Liver (tissue), 9 donors: ENCODE results near the gene ARMC12. TPM values are rescaled to one million over a fixed set of nuclear protein-coding genes. Genes with fewer than 3 reads are reported as not detected.

Experiments used
- DNase-seq: peaks from one replicate; pipeline ENCODE4 v3.0.0-alpha.2; 2017; ENCODE audit warnings: low spot score
- H3K27ac ChIP-seq, 2 donors: one replicate each; pipeline ENCODE4 v1.7.0; 2013; ENCODE audit warnings: inconsistent platforms in 2 of 2, low read length in 2 of 2, control low read depth in 1 of 2, low read depth in 1 of 2, mild to moderate bottlenecking in 1 of 2
- H3K27me3 ChIP-seq, 4 donors: one replicate each; pipeline versions ENCODE4 v1.6.1 to v1.7.0; 2013; ENCODE audit warnings: low read length in 3 of 4, inconsistent platforms in 1 of 4, mild to moderate bottlenecking in 1 of 4, moderate library complexity in 1 of 4; ENCODE audit not compliant: control insufficient read depth in 4 of 4, insufficient read depth in 4 of 4
- H3K36me3 ChIP-seq, 4 donors: one replicate each; pipeline versions ENCODE4 v1.6.1 to v1.7.0; 2013; ENCODE audit warnings: low read length in 3 of 4, mild to moderate bottlenecking in 3 of 4, low read depth in 1 of 4, moderate library complexity in 1 of 4; ENCODE audit not compliant: control insufficient read depth in 4 of 4, insufficient read depth in 3 of 4
- H3K4me1 ChIP-seq, 4 donors: one replicate each; pipeline versions ENCODE4 v1.6.1 to v1.7.0; 2013; ENCODE audit warnings: low read length in 3 of 4, mild to moderate bottlenecking in 3 of 4, moderate library complexity in 1 of 4; ENCODE audit not compliant: control insufficient read depth in 4 of 4, insufficient read depth in 4 of 4
- H3K4me3 ChIP-seq, 3 donors: one replicate each; pipeline versions ENCODE4 v1.6.1 to v1.7.0; 2013; ENCODE audit warnings: low read length in 3 of 3, control low read depth in 1 of 3, low read depth in 1 of 3, mild to moderate bottlenecking in 1 of 3
- H3K9ac ChIP-seq, 2 donors: one replicate each; pipeline ENCODE4 v1.7.0; 2013; ENCODE audit warnings: low read length in 2 of 2, mild to moderate bottlenecking in 2 of 2, moderate library complexity in 2 of 2, control low read depth in 1 of 2, low read depth in 1 of 2
- H3K9me3 ChIP-seq, 4 donors: one replicate each; pipeline versions ENCODE4 v1.6.1 to v1.7.0; 2013; ENCODE audit warnings: low read length in 3 of 4; ENCODE audit not compliant: control insufficient read depth in 4 of 4
- EGR1 ChIP-seq, 2 donors: IDR thresholded peaks; 2 replicates each; pipeline ENCODE4 v1.6.1; 2016 to 2018; ENCODE audit warnings: antibody characterized with exemption in 2 of 2, low read depth in 2 of 2
- FOXA1 ChIP-seq: IDR thresholded peaks from 2 replicates; pipeline ENCODE4 v1.6.1; 2016; ENCODE audit warnings: antibody characterized with exemption
- FOXA2 ChIP-seq: IDR thresholded peaks from 2 replicates; pipeline ENCODE4 v1.6.1; 2016; ENCODE audit warnings: antibody characterized with exemption
- GABPA ChIP-seq, 2 donors: IDR thresholded peaks in 1 of 2; conservative IDR thresholded peaks in 1 of 2; 2 replicates each; pipeline ENCODE4 v1.6.1; 2016; ENCODE audit warnings: antibody characterized with exemption in 2 of 2, mild to moderate bottlenecking in 1 of 2, moderate library complexity in 1 of 2
- HNF4A ChIP-seq, 2 donors: conservative IDR thresholded peaks; 2 replicates each; pipeline ENCODE4 v1.6.1; 2016; ENCODE audit warnings: antibody characterized with exemption in 2 of 2, mild to moderate bottlenecking in 2 of 2
- HNF4G ChIP-seq: IDR thresholded peaks from 2 replicates; pipeline ENCODE4 v1.6.1; 2016; ENCODE audit warnings: antibody characterized with exemption
- JUND ChIP-seq, 2 donors: IDR thresholded peaks; 2 replicates each; pipeline ENCODE4 v1.6.1; 2016; ENCODE audit warnings: antibody characterized with exemption in 2 of 2
- RAD21 ChIP-seq, 2 donors: IDR thresholded peaks; 2 replicates each; pipeline ENCODE4 v1.6.1; 2016; ENCODE audit warnings: antibody characterized with exemption in 2 of 2, mild to moderate bottlenecking in 2 of 2
- RXRA ChIP-seq, 2 donors: IDR thresholded peaks; 2 replicates each; pipeline ENCODE4 v1.6.1; 2017 to 2018; ENCODE audit warnings: antibody characterized with exemption in 2 of 2, mild to moderate bottlenecking in 1 of 2
- SP1 ChIP-seq: IDR thresholded peaks from 2 replicates; pipeline ENCODE4 v1.6.1; 2018; ENCODE audit warnings: antibody characterized with exemption, mild to moderate bottlenecking
- TAF1 ChIP-seq: conservative IDR thresholded peaks from 2 replicates; pipeline ENCODE4 v1.6.1; 2016; ENCODE audit warnings: antibody characterized with exemption, mild to moderate bottlenecking
- YY1 ChIP-seq: IDR thresholded peaks from 2 replicates; pipeline ENCODE4 v1.6.1; 2016; ENCODE audit warnings: antibody characterized with exemption, mild to moderate bottlenecking
- WGBS: extraction: QIAGEN DNeasy Blood & Tissue Kit; methylation state at CpG from one replicate; pipeline ENCODE4 v1.1.7; 2013; 5-methylcytosine and 5-hydroxymethylcytosine counted together
- polyA plus RNA-seq, 2 donors: library from polyadenylated mRNA; stranded (reverse) in 1 of 2; unstranded in 1 of 2; fragments of 200-250 nt in 1 of 2; fragments of >200 nt in 1 of 2; fragmentation: Nextera tagmentation in 1 of 2; extraction: Ambion mirVana in 1 of 2; gene quantifications; one replicate each; pipeline versions ENCODE4 v1.2.1 to v1.2.3, GENCODE V29; 2013 to 2015
- total RNA-seq, 2 donors: library from RNA; depleted of rRNA; stranded (reverse); fragments of >200 nt; gene quantifications; one replicate each; pipeline ENCODE4 v1.2.3, GENCODE V29; 2014
- TF ChIP-seq, protein P1 (sequence below): IDR thresholded peaks from 2 replicates; pipeline ENCODE4 v1.6.1; 2016; ENCODE audit warnings: antibody characterized with exemption
- TF ChIP-seq, protein P2 (sequence below): IDR thresholded peaks from 2 replicates; pipeline ENCODE4 v1.6.1; 2016; ENCODE audit warnings: antibody characterized with exemption
- TF ChIP-seq, protein P3 (sequence below): IDR thresholded peaks from 2 replicates; pipeline ENCODE4 v1.6.1; 2016; ENCODE audit warnings: antibody characterized with exemption, mild to moderate bottlenecking
- TF ChIP-seq, protein P4 (sequence below): IDR thresholded peaks from 2 replicates; pipeline ENCODE4 v1.6.1; 2016; ENCODE audit warnings: antibody characterized with exemption
- TF ChIP-seq, protein P5 (sequence below): fragments of 150-350 bp; IDR thresholded peaks from 2 replicates; pipeline ENCODE4 v1.5.1; 2017; ENCODE audit warnings: improper control_type of control experiment, low read depth, low read length; ENCODE audit not compliant: missing input control
- donor health status: healthy.
- donor health status: healthy.
- donor health status: healthy.
- donor health status: healthy.
- donor health status: healthy.

ARMC12 gene
- total and polyA plus RNA-seq, 4 donors = 0.42 to 0.64 (median 0.43) TPM; not detected in 1

DNA sequence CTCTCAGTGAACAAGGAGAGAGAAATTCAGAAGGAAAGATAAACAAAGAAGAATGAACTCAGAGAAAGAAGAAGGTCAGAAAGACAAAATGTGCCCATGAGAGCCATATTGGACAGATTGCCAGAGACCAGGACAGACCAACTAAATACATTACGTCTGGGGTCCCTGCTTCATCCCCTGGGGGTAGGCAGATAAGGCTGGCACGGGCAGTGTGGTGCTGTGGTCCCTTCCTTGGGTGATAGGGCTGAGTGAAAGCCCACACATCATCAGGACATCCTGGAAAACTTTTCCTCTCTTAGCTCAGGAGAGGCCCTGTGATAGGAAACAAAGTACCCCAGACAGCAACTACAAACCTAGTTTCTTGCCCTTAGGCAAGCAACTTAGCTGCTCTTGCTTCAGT is 13.2 kb upstream of the ARMC12 start:
- DNase-seq = no peak
- Histone ChIP-seq H3K4me3 (no peak overlapping the region), H3K27ac (peak overlapping the region; percentile 72 to 95), H3K9ac (peak overlapping the region in 1 of 2 donors; percentile 14), H3K9me3 (no peaks in the 10 kb centered on the region), H3K27me3 (no peaks in the 10 kb centered on the region), H3K36me3 (no peaks in the 10 kb centered on the region), H3K4me1 (peaks cover 24 to 70% (median 59%) of the 10 kb centered on the region in 4 donors)
- TF ChIP-seq FOXA2 (peak; percentile 16), FOXA1 (no peak), YY1 (no peak)
- WGBS = 82% methylated on average over 2 of the region's 2 CpGs

DNA sequence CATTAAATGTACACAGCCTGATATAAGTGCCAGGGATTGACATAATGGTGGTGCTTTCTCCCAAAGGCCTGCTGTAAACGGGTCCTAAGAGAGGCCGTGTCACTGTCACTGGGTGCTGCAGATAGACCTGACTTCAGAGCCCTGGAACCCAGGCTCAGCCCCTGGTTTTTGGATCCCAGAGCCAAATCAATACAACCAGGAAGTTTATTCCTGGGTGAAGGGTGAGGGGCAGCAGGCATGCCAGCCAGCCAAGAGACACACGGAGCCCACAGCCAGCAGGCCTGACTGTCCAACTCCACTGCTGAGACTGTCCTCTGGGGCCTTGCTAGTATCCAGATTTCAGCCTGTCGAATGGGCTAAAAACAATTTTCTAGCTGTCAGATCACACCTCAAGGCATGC is 12.8 kb upstream of the ARMC12 start:
- Histone ChIP-seq H3K4me3 (no peak overlapping the region), H3K9me3 (no peaks in the 10 kb centered on the region), H3K4me1 (peaks cover 25 to 75% (median 64%) of the 10 kb centered on the region in 4 donors), H3K9ac (peak overlapping the region in 1 of 2 donors; percentile 14), H3K27ac (peak overlapping the region; percentile 72 to 95), H3K36me3 (no peaks in the 10 kb centered on the region), H3K27me3 (no peaks in the 10 kb centered on the region)
- TF ChIP-seq, protein P1, sequence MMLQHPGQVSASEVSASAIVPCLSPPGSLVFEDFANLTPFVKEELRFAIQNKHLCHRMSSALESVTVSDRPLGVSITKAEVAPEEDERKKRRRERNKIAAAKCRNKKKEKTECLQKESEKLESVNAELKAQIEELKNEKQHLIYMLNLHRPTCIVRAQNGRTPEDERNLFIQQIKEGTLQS = no peak
- TF ChIP-seq, protein P2, sequence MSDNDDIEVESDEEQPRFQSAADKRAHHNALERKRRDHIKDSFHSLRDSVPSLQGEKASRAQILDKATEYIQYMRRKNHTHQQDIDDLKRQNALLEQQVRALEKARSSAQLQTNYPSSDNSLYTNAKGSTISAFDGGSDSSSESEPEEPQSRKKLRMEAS = peak; percentile 74
- TF ChIP-seq, protein P3, sequence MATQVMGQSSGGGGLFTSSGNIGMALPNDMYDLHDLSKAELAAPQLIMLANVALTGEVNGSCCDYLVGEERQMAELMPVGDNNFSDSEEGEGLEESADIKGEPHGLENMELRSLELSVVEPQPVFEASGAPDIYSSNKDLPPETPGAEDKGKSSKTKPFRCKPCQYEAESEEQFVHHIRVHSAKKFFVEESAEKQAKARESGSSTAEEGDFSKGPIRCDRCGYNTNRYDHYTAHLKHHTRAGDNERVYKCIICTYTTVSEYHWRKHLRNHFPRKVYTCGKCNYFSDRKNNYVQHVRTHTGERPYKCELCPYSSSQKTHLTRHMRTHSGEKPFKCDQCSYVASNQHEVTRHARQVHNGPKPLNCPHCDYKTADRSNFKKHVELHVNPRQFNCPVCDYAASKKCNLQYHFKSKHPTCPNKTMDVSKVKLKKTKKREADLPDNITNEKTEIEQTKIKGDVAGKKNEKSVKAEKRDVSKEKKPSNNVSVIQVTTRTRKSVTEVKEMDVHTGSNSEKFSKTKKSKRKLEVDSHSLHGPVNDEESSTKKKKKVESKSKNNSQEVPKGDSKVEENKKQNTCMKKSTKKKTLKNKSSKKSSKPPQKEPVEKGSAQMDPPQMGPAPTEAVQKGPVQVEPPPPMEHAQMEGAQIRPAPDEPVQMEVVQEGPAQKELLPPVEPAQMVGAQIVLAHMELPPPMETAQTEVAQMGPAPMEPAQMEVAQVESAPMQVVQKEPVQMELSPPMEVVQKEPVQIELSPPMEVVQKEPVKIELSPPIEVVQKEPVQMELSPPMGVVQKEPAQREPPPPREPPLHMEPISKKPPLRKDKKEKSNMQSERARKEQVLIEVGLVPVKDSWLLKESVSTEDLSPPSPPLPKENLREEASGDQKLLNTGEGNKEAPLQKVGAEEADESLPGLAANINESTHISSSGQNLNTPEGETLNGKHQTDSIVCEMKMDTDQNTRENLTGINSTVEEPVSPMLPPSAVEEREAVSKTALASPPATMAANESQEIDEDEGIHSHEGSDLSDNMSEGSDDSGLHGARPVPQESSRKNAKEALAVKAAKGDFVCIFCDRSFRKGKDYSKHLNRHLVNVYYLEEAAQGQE = peak; percentile 15
- peak; percentile 80 for TF ChIP-seq SP1
- TF ChIP-seq RXRA (IDR thresholded peaks at IDR 0.05) = peak; percentile 49 to 57
- TF ChIP-seq RAD21 (IDR thresholded peaks at IDR 0.05) = peak; percentile 11 to 62
- peak in 1 of 2 donors; percentile 21 for TF ChIP-seq JUND (IDR thresholded peaks at IDR 0.05)
- TF ChIP-seq, protein P4, sequence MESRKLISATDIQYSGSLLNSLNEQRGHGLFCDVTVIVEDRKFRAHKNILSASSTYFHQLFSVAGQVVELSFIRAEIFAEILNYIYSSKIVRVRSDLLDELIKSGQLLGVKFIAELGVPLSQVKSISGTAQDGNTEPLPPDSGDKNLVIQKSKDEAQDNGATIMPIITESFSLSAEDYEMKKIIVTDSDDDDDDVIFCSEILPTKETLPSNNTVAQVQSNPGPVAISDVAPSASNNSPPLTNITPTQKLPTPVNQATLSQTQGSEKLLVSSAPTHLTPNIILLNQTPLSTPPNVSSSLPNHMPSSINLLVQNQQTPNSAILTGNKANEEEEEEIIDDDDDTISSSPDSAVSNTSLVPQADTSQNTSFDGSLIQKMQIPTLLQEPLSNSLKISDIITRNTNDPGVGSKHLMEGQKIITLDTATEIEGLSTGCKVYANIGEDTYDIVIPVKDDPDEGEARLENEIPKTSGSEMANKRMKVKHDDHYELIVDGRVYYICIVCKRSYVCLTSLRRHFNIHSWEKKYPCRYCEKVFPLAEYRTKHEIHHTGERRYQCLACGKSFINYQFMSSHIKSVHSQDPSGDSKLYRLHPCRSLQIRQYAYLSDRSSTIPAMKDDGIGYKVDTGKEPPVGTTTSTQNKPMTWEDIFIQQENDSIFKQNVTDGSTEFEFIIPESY = no peak
- peak; percentile 73 for TF ChIP-seq TAF1
- TF ChIP-seq FOXA1 = no peak
- peak in 1 of 2 donors; percentile 41 for TF ChIP-seq EGR1 (IDR thresholded peaks at IDR 0.05; ENCODE audit: low read depth in 2 of 2)
- peak in 1 of 2 donors; percentile 38 for TF ChIP-seq GABPA (IDR thresholded peaks at IDR 0.05 in 1 of 2, conservative IDR thresholded peaks at IDR 0.05 in 1 of 2)
- TF ChIP-seq, protein P5, sequence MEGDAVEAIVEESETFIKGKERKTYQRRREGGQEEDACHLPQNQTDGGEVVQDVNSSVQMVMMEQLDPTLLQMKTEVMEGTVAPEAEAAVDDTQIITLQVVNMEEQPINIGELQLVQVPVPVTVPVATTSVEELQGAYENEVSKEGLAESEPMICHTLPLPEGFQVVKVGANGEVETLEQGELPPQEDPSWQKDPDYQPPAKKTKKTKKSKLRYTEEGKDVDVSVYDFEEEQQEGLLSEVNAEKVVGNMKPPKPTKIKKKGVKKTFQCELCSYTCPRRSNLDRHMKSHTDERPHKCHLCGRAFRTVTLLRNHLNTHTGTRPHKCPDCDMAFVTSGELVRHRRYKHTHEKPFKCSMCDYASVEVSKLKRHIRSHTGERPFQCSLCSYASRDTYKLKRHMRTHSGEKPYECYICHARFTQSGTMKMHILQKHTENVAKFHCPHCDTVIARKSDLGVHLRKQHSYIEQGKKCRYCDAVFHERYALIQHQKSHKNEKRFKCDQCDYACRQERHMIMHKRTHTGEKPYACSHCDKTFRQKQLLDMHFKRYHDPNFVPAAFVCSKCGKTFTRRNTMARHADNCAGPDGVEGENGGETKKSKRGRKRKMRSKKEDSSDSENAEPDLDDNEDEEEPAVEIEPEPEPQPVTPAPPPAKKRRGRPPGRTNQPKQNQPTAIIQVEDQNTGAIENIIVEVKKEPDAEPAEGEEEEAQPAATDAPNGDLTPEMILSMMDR = no peak
- TF ChIP-seq HNF4A (conservative IDR thresholded peaks at IDR 0.05) = peak; percentile 16 to 40
- peak; percentile 22 for TF ChIP-seq HNF4G
- peak; percentile 48 for TF ChIP-seq YY1
- DNase-seq = no peak
- WGBS = 45% methylated on average over 4 of the region's 4 CpGs
